Fibroblast of skin of back (primary cell): Measurements from ENCODE around the gene COL4A1. TPM values are rescaled to one million over a fixed set of nuclear protein-coding genes. Genes with fewer than 3 reads are reported as not detected.

Source experiments
- DNase-seq: peaks from one replicate; pipeline ENCODE4 v3.0.0-alpha.2; 2013
- polyA plus RNA-seq, 2 experiments: library from polyadenylated mRNA; unstranded; fragments of 120-200 nt; gene quantifications; one replicate each; pipeline ENCODE4 v1.2.1, GENCODE V29; 2013; ENCODE audit not compliant: insufficient read length in 2 of 2

The COL4A1 gene
- 2,813 TPM for polyA plus RNA-seq (2013, experiment 1 of 2; ENCODE audit: insufficient read length)
- 5,185 TPM for polyA plus RNA-seq (2013, experiment 2 of 2; ENCODE audit: insufficient read length)

- DNase-seq = peak; percentile 88
These were observed at the start of gene COL4A1, which contains the start of gene COL4A2 for GRCh38 chr13:110306960-110307766. Gene COL4A1, minus strand, starts transcription at chr13:110307157. Its CDS starts 130 bp downstream, at chr13:110307027. Gene COL4A2, plus strand, starts transcription at chr13:110307284. Its CDS starts 620 bp downstream, at chr13:110307904.

- peak; percentile 70 for DNase-seq
These were observed 49.4 kb upstream of the COL4A1 start for GRCh38 chr13:110356362-110356761.

DNA sequence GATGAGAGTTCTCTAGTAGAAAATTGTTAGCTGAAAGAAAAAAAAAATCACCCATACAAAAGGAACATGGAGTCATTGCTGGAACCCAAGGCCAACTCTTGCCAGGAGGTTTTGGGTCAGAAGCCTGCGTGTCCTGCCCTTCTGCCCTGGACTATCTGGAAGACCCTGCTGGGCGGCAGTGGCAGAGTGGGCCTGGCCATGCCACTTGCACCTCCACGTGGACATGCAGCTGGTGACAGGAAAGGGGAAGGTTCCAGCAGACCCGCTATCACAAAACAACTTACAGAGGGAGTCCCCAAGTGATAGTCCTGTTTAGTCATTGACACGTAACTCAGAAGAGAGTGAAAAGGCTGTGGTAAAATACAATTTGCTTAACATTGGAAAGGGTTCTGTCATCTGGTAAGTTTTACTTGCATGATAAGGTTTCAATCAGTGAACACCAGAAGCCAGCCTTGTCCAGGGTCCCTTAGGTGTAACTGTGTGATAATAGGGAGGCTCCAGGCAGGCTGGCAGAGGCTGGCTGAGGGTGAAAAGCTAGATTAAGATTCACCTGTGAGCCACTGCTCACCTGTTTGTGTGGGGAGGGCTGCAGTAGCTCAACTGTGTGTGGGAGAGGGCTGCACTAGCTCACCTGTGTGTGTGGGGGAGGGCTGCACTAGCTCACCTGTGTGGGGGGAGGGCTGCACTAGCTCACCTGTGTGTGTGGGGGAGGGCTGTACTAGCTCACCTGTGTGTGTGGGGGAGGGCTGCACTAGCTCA lies 47.9 kb upstream of the COL4A1 start:
- no peak for DNase-seq

DNA sequence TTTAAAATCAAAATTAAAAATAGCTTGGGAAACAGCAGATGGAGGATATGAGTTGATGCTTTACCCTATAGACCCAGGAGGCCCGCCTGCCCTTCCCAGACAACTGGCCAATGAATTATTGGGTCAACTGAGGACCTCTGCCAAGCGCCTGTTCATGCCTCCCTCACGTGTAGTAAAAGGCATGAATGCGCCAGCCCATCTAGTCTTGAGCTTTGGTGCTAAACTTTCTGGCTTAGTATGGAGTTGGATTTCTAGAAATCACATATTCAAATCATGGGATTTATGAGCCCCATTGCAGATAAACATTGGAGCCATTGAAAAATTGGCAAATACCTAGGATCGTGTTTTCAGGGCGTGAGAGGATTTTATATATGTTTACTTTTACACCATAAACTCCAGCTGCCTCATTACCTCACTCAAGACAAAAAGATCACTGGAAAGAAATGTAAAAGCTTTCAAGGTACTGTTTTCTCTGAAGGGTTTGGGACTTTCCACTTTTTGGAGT lies 47.2 kb upstream of the COL4A1 start:
- no peak for DNase-seq

GRCh38 chr13:110353339-110353977 lies 46.5 kb upstream of the COL4A1 start:
- no peak for DNase-seq

- no peak for DNase-seq
These were observed 45.8 kb upstream of the COL4A1 start for GRCh38 chr13:110352735-110353134.

DNA sequence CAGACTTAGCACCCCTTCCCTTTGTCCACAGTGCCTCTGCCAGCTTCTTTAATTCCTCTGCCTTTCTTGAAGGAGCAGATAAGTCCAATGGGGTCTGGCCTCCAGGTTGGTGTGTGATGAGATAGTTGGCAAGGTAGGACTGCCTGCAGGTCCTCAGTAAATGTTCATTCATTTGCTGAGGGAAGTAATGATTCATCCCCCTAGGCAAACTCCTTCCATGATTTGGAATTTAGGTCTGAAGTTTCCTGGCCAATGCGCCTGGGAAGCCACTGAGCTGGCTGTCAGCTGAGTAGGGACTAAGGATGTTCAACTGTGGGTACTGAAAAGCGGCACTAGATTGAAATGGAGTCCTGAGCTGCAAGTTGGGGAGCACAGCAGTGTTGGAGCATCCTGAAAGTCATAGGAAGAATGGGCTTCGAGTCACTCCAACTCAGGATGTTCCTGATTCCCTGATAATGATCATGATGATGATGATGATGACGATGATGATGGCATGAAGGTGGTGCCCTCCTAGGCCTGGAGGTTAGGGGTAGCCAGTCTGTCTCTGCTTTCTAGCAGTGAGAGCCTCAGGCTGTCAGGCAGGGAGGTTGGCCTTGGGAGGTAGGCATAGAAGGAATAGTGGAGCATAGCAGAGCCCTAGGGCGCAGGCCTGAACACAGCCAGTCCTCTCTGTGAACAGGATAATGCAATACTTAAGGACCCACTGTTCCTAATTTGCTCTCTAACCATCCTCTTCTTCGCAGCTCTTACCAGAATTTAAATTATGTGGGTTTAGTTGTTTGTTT lies 44.9 kb upstream of the COL4A1 start:
- no peak for DNase-seq

DNA sequence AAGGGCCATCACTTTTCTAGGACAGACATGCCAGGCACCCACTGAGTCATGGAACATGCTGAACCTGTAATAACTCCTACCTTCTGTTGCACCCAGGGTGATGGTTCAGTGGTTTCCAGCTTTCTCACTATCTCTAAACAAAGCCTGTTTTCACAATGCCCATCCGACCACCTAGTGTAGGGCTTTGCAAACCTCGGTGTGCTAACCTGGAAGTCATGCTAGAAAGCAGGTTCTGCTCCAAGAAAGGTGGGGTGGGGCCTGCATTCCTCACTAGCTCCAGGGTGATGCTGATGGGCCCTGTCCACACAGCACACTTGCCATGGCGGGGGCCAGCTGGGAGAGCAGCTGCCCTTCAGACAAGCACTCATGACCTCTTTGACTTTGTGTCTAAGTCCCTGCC lies 43.6 kb upstream of the COL4A1 start:
- no peak for DNase-seq

- no peak for DNase-seq
These were observed 43.1 kb upstream of the COL4A1 start for GRCh38 chr13:110350049-110350448.

- DNase-seq = no peak
These were observed 42.3 kb upstream of the COL4A1 start for GRCh38 chr13:110349239-110349638.

DNA sequence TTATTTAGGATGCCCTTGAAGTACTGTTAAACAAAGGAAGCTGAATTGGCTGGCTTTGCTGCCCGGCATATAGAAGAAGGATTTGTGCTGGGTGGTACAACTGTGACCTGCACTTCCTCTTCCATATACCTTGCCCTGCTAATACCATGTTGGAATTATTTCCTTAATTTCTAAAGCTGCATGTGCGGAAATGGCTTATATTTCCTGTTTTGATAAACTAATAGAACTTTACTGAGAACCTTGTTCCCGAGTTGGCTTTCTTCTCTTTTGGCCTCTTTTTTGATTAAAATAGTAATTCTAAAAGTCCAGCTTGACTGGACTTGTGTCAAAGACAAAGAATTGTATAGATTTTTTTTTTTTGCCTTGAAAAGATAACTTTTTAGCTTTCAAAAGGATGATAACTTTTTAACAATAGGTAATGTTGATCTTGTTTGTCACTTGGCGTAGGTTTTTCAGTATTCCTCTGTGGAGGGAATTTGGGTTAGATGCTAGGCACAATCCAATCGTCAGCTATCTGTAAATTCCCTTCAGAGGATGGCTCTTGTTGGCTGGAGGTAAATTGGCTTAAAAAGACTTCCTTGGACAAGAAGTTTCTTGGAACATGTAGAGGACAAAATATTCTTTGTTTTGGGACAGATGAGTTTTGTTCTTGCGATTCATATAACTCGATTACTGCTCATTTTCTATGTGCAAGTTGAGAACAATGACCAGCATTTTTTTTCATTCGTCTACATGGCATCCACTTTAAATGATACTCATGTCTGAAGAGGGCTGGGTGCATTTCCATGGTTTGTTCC lies 41.5 kb upstream of the COL4A1 start:
- no peak for DNase-seq

GRCh38 chr13:110347535-110348308 lies 40.8 kb upstream of the COL4A1 start:
- DNase-seq = peak; percentile 99

- no peak for DNase-seq
These were observed 40.1 kb upstream of the COL4A1 start for GRCh38 chr13:110347088-110347487.

DNA sequence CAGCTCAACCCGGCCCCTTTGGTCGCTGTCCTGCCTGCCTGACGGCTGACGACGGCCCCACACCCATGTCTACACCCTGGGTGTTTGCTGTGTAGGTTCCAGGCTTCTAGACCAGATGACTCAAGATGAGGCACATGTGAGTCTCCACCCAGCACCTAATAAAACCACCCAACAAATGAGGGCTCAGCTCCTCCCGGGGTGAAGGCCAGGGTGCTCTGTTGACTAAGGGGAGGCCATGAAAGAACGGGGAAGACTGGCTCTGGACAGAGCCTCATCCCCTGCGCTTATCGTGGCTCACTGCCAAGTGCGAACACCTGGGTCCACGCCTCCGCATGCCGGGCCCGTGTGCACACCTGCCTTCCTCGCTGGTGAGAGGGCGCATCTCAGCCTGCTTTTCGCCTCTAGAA lies 39.7 kb upstream of the COL4A1 start:
- DNase-seq = no peak

DNA sequence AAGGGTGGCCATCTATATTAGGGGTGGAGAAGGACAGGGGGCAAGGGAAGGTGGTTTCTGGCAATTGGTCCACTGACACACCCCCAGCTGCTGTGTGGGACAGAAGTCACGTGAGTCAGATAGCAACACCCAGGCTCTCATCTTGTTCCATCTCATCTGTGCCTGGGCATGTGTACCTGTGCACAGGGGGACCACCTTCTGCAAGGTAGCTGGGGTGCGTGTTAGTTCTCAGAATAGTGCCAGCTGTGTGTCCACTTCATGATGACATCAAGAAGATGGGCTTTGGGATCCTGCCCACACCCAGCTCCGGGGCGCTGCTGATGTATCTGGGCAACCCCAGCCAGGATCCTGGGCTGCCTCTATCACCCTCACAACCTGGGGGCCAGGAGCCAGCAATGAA lies 38.7 kb upstream of the COL4A1 start:
- no peak for DNase-seq

DNA sequence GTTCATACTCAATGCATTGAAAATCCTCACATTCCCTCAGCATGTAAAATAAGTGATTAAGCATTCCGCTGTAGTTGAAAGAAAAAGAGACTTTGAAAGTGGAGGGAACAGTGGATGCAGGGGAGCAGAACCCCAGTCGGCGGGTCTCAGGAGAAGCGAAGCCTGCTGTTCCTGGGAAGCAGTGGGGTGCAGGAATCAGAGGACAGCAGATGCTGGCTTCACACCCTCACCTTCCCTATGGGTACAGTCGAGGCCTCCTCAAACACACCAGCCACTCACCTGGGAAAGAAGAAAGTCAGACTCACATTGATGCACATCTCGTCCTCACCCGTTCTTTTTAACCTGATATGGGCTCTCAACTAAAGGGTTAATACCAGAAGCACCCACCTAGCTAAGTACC lies 38.3 kb upstream of the COL4A1 start:
- DNase-seq = no peak

DNA sequence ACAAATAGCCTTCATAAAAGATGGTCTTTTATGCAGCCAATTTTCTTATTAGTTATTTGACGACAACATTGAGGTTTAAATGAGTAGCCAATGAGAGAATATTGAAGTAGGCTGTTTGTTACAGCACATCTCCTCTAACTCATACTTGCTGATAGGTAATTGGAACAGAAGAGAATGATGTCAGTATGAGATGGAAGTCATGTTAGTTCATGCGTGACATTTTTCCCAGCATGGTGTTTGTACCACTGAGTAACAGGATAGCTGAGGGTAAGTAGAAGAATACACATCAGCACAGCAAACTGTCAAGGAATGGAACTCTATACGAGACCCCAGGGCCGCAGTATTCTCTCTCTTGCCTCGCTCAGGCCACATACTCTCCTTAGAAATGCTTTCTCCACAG lies 37.4 kb upstream of the COL4A1 start:
- DNase-seq = no peak

DNA sequence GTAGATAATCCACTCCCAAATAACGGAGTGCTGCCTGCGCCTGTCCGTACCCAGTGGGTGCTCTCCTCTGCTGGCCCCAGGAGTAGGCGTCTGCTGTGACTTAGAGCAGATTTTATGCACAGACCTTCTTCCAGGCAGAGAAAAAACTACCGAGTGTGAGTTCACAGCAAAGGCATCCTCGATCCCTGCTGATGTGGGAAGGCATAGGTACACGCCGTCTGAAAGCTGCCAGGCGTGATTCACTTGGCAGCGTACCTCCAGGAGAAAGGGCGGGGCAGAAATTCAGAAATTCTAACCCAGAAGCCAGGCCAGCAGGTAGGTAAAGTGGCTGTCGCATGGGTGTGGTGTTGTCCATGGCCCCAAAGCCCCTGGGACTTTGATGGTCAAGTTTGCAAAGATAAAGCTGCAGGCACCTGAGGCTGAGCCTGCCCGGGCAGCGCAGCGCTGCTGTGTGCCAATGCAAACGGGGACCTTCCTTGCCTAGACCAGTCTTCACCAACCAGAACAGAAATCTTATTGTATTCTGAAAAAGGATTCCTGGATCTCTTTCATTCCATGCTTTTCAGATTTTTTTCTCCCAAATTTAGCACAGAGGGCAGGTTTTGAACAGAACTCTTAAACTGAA lies 36.4 kb upstream of the COL4A1 start:
- DNase-seq = no peak

- DNase-seq = no peak
These were observed 35.5 kb upstream of the COL4A1 start for GRCh38 chr13:110342474-110342873.
